Hepatocyte (in vitro differentiated cells): ENCODE results near the gene GTPBP2.

Experiments
- CTCF ChIP-seq: fragments of 200-600 bp; sonication (generic); IDR thresholded peaks from 2 replicates; pipeline ENCODE4 v1.5.1; 2016; ENCODE audit warnings: antibody characterized with exemption, mild to moderate bottlenecking; ENCODE audit not compliant: poor library complexity
- EZH2 ChIP-seq: fragments of 200-600 bp; sonication (generic); IDR thresholded peaks from 2 replicates; pipeline ENCODE4 v1.6.1; 2016; ENCODE audit warnings: antibody characterized with exemption, mild to moderate bottlenecking, borderline replicate concordance

GRCh38 chr6:43622541-43622940 lies 6.5 kb downstream of the GTPBP2 start:
- TF ChIP-seq CTCF (no peak), EZH2 (no peak)
